Measurements from ENCODE around the gene KLK13.
A peak's percentile ranks its signal among the peaks of the same experiment; 100 is the strongest.

Gene KLK13

DNA sequence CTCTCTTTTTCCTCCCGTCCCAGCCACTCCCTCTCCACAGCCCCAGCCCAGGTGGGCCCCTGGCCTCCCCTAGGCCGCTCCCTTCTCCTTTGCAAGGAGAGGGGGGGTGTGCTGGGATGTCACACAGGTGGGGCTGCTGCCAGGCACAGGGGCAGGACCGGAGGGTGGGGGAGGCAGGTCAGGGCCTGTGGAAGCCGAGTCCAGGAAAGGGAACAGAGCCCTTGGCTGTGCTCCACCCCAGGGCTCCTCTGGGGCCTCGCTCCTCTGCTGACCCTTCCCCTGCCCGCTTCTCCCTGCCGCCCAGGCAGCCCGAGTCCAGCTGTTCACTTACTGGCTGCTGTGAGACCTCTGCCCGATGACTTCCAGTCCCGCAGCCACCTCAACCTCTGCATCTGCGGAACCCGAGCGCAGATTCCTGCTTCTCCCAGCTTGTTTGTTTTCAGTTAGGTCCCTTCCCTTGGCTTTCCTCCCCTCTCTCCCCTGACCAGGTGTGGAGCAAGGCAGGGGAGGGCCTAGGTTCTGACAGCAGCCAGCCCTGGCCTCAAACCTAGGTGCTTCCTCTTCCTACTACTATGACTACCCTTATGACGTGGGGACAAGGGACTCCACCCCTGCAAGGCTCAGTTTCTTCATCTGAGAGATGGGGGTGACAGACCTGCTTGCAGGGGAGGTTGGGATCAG, 37.6 kb downstream of the KLK13 start:
- no peak for DNase-seq
- in situ Hi-C loops (cut with MboI; ENCODE audit: low pct_unique_long_range_greater_than_20kb, low sequenced_read_pairs) = no loop called here

DNA sequence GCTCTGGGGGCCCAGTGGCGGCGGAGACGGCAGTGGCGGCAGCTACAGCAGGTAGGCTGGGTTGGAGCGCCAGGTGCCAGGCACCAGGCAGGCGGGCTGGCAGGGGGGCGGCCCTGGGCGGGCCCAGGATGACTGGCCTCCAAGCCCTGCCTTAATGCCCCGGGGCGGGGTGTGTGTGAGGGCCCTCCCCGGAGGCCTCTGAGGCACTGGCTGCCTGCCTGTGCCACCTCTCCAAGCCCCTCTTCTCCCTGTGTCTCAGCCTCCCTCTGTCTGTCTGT, 38.4 kb downstream of the KLK13 start, which contains the start of gene KLK11:
KLK11 (minus strand) TSS at position 63 of the 278 bp plus-strand sequence. CDS start 985 bp downstream, outside the sequence.
- DNase-seq = no peak
- in situ Hi-C loops (cut with MboI; ENCODE audit: low pct_unique_long_range_greater_than_20kb, low sequenced_read_pairs) = no loop called here

DNA sequence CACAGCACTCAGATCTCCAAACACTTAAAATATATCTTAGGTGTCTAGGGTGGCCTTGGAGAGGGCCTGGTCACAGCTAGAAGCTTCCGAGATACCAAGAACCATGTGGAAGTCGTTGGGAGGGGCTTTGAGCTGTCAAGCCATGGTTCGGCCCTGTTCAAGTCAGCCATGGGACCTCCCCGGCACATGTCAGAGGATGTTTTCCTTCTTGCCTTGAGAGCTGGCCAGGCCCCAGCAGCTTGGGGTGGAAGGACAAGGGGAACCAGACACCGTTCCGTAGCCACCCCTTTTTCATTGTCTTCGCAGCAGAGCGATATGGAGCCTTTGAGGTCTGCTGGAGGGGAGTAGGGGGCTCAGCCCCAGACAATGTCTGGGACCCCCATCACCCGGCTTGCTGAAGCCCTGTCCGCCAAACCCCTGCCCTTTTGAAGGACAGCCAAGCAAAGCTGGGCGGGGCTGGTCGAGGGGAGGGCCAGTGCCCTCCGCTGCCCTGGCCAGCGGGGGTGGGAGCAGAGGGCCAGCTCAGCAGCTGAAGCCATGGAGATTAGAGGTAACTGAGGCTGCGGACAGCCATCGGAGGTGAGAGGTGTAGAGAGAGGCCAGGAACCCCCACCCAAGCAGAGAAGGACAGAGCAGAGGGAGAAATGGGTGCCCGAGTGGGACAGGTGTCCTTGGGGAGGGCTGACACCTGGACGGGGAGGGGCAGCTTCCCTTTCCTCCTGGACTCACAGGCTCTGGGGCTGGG, 38.9 kb downstream of the KLK13 start:
- in situ Hi-C loops (cut with MboI; ENCODE audit: low pct_unique_long_range_greater_than_20kb, low sequenced_read_pairs) = no loop called here
- no peak for DNase-seq

DNA sequence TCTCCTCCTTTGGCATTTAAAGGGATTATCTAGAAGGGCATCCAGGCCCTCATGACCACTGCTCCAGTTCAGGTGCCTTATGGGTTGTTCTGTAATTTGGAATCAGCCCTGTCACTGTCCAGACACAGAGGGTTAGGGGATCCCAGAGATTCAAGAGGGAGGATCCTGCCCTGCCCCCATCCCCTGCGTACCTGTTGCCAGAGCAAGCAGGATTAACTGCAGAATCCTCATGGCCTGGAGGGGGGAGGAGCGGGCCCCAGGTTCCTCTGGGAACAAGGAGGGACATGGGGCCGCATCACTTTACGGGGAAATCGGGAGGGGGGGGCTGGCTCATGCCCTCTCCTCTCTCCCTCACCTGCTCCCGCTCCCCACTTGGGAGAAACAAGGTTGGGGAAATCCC, 39.5 kb downstream of the KLK13 start:
- in situ Hi-C loops (cut with MboI; ENCODE audit: low pct_unique_long_range_greater_than_20kb, low sequenced_read_pairs) = no loop called here
- no peak for DNase-seq

DNA sequence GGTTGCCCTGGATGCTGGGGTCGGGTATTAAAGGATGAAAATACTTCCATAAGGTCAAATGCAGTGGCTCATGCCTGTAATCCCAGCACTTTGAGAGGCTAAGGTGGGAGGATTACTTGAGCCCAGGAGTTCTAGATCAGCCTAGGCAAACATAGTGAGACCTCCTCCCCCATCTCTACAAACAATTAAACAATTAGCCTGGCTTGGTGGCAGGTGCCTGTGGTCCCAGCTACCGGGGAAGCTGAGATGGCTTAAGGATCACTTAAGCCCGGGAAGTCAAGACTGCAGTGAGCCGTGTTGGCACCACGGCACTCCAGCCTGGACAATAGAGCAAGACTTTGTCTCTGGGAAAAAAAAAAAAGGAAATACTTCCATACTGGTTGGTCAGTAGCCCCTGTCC, 40.0 kb downstream of the KLK13 start:
- no peak for DNase-seq

DNA sequence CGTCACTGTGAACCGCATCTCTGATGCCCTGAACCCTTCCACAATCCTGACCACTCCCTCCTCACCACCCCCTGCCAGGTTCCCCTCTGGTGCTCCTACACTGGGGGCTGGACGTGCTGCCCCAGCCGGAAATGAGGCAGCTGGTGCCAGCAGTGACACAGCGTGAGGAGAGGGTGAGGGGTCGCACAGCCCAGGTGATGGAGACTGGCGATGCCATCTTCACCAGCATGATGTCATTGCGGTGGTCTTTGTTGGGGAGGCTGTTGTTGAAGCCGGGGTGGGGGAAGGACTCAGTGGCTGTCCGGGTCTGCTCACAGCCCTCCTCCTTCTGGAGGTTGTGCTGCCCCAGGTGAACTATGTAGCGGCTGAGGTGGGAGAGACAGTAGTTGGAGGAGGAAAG, 40.9 kb downstream of the KLK13 start:
- DNase-seq = no peak
- in situ Hi-C loops (cut with MboI; ENCODE audit: low pct_unique_long_range_greater_than_20kb, low sequenced_read_pairs) = no loop called here

More for the DNA sequence above, 40.0 kb downstream of the KLK13 start:
- in situ Hi-C loops (cut with MboI; ENCODE audit: low pct_unique_long_range_greater_than_20kb, low sequenced_read_pairs) = no loop called here

DNA sequence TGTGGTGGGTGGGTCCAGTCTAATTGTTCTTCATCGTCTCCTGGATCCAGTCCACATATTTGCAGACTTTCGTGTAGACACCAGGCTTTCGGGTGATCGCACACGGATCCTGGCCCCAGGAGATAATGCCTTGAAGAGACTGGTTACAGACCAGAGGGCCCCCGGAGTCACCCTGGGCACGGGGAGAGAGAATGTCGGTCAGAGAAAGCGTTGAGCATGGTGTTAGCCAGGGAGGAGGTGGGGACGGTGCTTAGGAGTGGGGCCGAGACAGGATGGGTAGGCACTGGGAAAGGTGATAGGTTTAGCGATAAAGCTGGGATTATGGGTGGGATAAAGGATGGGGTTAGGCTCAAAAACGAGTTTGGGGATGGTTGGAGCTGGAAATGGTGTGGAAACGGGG, 42.4 kb downstream of the KLK13 start:
- in situ Hi-C loops (cut with MboI; ENCODE audit: low pct_unique_long_range_greater_than_20kb, low sequenced_read_pairs) = no loop called here
- no peak for DNase-seq

DNA sequence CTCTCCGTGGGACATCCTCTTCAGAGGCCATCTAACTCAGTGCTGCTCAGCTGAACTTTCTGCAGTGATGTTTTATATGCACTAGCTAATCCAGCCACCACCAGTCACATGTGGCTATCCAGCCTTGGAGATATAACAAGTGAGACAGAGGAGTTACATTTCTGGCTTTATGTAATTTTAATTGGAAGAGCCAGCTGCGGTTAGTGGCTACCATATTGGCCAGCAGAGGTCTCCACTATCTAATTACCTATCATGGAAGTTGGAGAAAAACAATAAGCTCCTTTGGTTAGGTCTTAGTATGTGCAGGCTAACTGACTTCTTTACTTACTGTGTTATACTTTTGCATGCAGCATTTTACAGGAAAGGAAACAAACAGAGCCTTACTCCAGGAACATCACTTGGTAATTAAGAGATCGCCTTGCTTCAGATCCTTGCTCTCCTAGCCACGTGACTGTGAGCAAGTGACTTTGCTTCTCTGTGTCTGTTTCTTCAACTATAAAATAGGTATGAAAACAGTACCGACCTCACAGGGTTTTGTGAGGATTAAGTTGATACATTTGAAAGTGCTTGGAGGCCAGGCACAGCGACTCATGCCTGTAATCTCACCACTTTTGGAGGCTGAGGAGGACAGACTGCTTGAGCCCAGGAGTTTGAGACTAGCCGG, 43.8 kb downstream of the KLK13 start:
- peak; percentile 68 for DNase-seq

DNA sequence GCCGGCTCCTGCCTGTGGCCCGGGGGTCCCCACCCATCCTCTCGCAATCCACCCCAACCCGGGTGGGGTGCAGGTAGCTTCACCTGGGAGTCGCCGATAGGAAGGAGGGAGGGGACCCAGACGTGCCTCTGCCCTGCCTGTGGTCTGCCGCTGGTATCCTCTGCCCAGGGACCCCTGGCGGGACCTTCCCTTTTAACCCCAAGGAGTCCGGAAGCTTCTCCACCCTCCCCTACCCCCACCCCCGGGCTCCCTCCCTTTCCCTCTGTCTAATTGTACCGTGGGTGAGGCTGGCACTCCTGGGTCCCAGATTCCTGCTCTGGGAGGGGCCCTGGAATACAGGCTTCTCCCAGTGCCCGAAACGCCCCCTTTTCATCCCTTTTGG, 45.4 kb downstream of the KLK13 start, which contains the start of gene KLK10:
KLK10 (minus strand) TSS at position 166 of the 382 bp plus-strand sequence. CDS start 579 bp downstream, outside the sequence.
- in situ Hi-C loops (cut with MboI; ENCODE audit: low pct_unique_long_range_greater_than_20kb, low sequenced_read_pairs) = no loop called here
- no peak for DNase-seq

More for the DNA sequence above, 43.8 kb downstream of the KLK13 start:
- in situ Hi-C loops (cut with MboI; ENCODE audit: low pct_unique_long_range_greater_than_20kb, low sequenced_read_pairs) = no loop called here

DNA sequence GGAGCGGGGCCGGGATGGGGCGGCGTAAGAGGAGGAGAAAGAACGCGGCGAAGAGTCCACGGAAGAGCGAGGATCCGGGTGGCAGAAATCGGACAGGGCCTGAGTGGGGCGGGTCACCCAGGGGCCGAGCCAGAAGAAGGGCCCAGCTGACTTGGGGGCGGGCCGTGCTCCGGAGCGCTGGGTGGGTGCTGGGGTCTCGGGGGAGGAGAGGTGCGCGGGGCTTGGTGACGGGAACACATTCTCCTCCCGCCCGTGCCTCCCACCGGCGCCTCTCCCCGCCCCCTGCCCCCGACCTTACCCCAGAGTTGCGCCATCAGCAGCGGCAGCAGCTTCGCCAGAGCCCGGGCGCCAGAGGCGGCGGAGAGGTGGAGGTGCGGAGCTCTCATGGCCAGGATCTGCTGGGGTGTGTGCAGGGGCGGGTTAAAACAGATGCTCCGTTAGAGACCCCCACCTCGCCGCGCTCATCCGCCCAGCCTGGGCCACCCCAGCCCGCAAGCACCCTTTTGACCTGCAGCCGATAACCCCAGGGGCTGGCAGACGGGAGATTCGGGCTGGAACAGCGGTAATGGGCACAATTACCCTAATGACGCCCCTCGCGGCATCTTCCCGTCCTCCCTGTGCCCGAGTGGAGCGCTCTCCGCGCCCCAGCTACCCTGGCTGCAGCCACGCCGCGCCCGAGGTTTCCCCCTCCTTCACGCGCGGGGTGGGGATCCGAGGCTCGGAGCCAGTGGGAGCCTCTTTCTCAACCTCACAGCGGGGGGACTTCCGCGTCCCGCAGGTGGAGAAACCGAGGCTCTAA, 45.9 kb downstream of the KLK13 start:
- in situ Hi-C loops (cut with MboI; ENCODE audit: low pct_unique_long_range_greater_than_20kb, low sequenced_read_pairs) = no loop called here

DNA sequence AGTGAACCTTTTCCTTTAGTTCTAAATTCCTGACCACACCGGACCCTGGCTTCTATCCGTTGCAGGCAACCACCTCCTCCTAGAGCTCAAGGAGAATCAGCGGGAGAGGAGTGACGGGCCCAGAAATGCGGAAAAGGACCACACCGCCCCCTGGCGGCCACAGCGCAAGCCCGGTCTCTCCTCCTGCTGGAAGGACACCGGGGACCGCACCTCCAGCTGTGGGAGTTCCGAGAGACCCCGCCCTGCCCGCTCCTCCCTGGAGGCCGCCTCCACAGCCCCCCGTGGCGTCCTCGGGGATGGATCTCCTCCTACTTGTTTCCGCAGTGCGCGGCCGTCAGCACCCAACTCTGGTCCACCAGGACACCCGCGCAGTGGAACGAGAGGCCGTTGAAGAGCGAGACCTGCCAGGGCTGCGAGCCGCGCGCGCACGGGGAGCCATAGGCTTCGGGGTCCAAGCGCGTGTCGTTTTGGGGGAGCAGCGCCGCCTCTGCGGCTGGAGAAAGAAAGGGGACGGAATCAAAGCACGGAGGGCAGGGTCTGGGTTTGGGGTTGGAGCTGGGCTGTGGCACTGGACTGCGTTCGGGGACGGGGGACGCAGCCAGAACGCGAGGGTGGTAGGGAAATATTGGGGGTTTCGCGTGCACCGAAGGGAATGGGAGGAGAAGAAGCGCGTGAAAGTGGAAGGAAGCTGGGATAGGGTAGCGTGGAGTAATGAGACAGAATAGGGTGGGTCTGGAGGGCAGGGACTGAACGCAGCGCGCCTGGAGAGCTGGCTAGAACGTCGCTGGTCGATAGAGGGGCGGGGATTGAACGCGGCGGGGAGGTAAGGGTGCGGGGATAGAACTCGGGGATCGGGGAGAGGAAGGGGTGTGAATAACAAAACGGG, 47.9 kb downstream of the KLK13 start:
- DNase-seq = peak; percentile 70
- in situ Hi-C loops (cut with MboI; ENCODE audit: low pct_unique_long_range_greater_than_20kb, low sequenced_read_pairs) = no loop called here

More for the DNA sequence above, 45.9 kb downstream of the KLK13 start:
- no peak for DNase-seq

DNA sequence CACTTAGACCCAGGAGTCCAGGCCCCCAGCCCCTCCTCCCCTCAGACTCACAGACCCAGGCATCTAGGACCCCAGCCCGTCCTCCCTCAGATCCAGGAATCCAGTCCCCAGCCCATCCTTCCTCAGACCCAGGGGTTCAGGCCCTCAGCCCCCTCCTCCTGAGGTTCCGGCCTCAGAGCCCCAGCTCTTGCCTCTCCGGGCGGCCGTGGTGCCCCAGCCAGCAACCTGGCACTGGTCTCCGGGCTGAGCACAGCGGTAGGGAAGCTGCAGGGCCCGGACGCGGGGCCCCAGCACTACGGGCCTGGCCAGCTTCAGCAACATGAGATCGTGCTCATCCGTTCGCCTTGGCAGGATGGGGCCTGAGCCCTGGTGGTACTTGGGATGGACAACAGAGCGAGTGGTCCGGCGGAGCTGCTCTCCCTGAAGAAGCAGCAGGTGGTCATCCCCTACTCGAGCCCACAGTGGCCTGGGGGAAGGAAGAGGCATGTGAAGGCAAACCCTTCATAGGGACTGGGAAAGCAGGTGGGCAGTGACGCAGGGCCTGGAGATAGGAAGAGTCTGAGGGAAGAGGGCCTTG, 49.1 kb downstream of the KLK13 start:
- no peak for DNase-seq

DNA sequence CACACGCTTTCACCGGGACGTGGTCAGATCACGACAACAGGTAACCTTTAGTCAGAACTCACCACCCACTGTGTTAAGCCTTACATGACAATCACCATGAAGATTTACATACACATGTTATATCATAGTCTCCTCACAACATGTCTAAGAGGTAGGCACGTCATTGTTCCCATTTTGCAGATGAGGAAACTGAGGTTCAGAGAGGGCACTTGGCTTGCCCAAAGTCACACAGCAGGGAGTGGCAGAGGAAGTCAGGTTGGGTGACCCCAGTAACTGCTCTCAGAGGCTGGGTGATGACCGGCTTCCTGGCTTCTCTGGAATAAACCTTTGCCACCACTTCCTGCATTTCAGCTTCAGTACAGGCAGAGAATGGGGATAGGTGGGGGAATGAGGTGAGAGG, 50.6 kb downstream of the KLK13 start:
- no peak for DNase-seq
- in situ Hi-C loops (cut with MboI; ENCODE audit: low pct_unique_long_range_greater_than_20kb, low sequenced_read_pairs) = no loop called here

More for the DNA sequence above, 49.1 kb downstream of the KLK13 start:
- in situ Hi-C loops (cut with MboI; ENCODE audit: low pct_unique_long_range_greater_than_20kb, low sequenced_read_pairs) = no loop called here

DNA sequence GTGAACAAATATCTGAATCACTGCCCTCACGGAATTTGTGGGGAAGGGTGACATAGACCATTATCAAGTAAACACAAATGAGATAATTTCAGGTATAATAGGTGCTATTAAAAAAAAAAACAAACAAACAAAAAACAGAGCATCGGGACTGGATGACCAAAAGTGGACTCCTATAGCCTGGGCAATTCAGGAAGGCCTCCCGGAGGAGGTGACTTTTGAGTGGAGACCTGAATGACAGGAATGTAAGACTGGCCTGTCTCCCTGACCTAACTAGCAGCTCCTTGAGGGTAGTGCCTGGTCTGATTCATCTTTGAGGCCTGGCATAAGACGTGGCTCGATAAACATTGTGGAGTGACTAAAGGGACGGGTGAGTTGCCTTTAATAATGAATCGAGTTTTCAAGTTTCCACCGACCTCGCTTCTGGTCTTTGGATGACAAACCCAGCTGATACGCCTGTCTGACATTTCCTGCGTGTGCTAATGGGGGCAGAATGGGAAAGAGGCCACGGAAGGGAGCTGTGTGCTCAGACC, 52.2 kb downstream of the KLK13 start:
- in situ Hi-C loops (cut with MboI; ENCODE audit: low pct_unique_long_range_greater_than_20kb, low sequenced_read_pairs) = no loop called here
- no peak for DNase-seq

DNA sequence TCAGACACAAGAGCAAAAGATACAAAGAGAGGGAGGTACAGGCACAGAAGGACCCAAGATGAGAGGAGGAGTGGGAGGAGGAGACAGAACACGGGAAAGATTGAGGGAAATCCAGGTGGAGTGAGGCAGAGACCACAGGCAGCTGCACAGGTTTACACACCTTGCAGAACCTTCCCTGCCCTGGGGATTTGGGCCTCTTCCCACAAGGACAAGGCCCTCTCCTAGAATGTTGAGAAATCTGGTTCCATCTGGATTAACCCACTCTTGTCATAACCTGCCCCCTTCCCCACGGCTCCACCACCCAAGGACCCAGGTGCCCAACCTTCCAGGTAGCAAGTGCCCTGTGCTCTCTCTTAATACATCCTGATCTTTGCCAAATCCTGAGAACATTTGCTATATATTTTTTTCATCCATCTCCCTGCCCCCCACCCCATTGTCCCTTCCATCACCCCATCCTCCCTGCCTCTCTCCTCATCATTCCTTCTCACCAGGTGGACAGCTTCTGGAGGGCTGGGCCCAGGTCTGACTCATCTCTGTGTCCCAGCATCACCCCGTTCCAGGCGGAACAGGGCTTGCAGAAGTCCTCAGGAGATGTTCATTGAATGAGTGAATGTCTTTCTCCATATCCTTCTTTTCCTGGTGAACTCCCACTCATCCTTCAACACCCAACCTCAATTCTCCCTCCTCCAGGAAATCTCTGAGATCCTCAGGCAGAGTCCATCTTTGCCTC, 54.7 kb downstream of the KLK13 start:
- in situ Hi-C loops (cut with MboI; ENCODE audit: low pct_unique_long_range_greater_than_20kb, low sequenced_read_pairs) = no loop called here
- DNase-seq = no peak

DNA sequence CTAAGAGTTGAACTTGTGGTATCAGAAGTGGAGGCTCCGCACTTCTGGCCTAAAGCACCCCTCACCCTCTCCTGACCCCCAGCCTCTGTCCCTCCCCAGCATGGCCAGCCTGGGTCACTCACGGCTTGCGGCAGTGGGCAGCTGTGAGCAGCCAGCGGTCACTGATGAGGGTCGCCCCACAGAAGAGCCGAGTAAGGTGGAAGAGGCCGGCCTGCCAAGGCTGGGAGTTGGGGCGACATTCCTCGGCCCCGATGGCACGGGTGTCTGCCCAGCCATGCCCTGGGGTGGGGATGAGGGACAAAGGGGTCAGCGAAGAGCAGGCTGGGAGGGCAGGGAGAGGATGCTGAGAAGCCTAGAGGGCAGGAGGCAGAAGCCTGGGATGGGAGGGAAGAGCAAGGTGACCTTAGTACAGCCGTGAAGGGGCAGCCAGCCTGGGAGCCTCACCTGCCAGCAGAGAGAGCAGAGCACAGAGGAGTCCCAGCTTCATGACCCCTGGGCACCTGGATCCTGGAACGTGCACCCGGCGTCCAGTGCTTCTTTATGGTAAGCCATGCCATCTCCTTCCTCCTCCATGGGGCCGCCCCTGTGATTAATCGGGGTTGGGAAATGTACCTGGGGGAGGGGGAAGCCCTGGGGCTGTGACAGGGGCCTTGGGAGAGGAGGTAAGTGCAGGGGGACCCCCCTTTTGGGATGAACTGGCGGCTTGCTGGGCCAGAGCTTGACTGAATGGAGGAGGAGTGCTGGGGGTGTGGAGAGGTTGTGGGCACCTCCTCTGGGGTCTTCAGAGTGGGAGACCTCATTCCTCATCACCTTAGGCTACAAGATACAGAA, 55.6 kb downstream of the KLK13 start:
- in situ Hi-C loops (cut with MboI; ENCODE audit: low pct_unique_long_range_greater_than_20kb, low sequenced_read_pairs) = no loop called here
- DNase-seq = no peak

DNA sequence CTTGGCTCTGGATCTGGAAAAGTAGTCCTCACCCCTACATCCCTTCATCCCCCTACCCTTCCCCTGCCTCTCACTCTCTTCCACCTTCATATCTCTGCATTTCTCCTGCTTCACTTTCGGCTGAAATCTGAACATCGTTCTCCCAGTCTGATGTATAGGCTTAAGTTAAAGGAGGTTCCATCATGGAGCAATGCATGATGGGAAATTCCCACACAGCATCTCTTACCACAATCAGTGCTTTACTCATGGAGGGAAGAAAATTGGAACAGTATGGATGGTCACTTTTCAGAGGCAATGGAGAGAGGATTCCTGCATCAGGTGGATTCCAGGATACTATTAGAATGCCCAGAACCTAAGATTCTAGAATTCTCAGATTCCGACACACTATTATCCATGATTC, 57.4 kb downstream of the KLK13 start:
- in situ Hi-C loops (cut with MboI; ENCODE audit: low pct_unique_long_range_greater_than_20kb, low sequenced_read_pairs) = no loop called here
- no peak for DNase-seq
